Mesenchymal stem cell (in vitro differentiated cells and primary cell): ENCODE data around the gene FAHD2B.
"Not testable (repeated sequence)": the region's sequence is repeated elsewhere in the genome, so short reads cannot be mapped to it uniquely, and the experiment has no call there.

Experiments
- DNase-seq: peaks from one replicate; pipeline ENCODE4 v3.0.0-alpha.2; 2013
- H2AFZ ChIP-seq: one replicate; pipeline ENCODE4 v1.6.1; 2013; ENCODE audit warnings: low read depth, mild to moderate bottlenecking, control low read depth, inconsistent platforms, low read length, moderate library complexity
- H2AK5ac ChIP-seq: 2 replicates; pipeline ENCODE4 v1.6.1; 2013; ENCODE audit warnings: low read length, moderate library complexity, mild to moderate bottlenecking, inconsistent platforms; ENCODE audit not compliant: severe bottlenecking
- H2BK120ac ChIP-seq: one replicate; pipeline ENCODE4 v1.6.1; 2013; ENCODE audit warnings: low read depth, mild to moderate bottlenecking, inconsistent platforms, low read length, moderate library complexity
- H2BK12ac ChIP-seq, 2 experiments: one replicate each; pipeline ENCODE4 v1.6.1; 2013; ENCODE audit warnings: inconsistent platforms in 2 of 2, low read length in 2 of 2, mild to moderate bottlenecking in 2 of 2, moderate library complexity in 2 of 2, control low read depth in 1 of 2
- H2BK15ac ChIP-seq: one replicate; pipeline ENCODE4 v1.6.1; 2013; ENCODE audit warnings: mild to moderate bottlenecking, low read depth, inconsistent platforms; ENCODE audit not compliant: poor library complexity, severe bottlenecking
- H2BK5ac ChIP-seq: 2 replicates; pipeline ENCODE4 v1.6.1; 2013; ENCODE audit warnings: low read depth, mild to moderate bottlenecking, low read length, control low read depth, inconsistent platforms; ENCODE audit not compliant: poor library complexity, severe bottlenecking
- H3K14ac ChIP-seq, 2 experiments: one replicate each; pipeline ENCODE4 v1.6.1; 2013; ENCODE audit warnings: inconsistent platforms in 2 of 2, low read length in 2 of 2, control low read depth in 1 of 2, mild to moderate bottlenecking in 1 of 2, moderate library complexity in 1 of 2
- H3K18ac ChIP-seq, 2 experiments: one replicate each; pipeline ENCODE4 v1.6.1; 2013; ENCODE audit warnings: inconsistent platforms in 2 of 2, low read length in 2 of 2, control low read depth in 1 of 2, low read depth in 1 of 2, mild to moderate bottlenecking in 1 of 2
- H3K23ac ChIP-seq, 2 experiments: one replicate each; pipeline ENCODE4 v1.6.1; 2013; ENCODE audit warnings: inconsistent platforms in 2 of 2, low read length in 2 of 2, mild to moderate bottlenecking in 2 of 2, moderate library complexity in 2 of 2, control low read depth in 1 of 2
- H3K27ac ChIP-seq: 2 replicates; pipeline ENCODE4 v1.5.1; 2013; ENCODE audit warnings: mild to moderate bottlenecking, moderate library complexity, low read length, control low read depth, inconsistent platforms; ENCODE audit not compliant: poor library complexity, severe bottlenecking
- H3K27me3 ChIP-seq, 2 experiments: 2 replicates each; pipeline versions ENCODE4 v1.6.1 to v1.7.0; 2013; ENCODE audit warnings: low read length in 2 of 2, mild to moderate bottlenecking in 2 of 2, moderate library complexity in 2 of 2, control low read depth in 1 of 2, inconsistent platforms in 1 of 2; ENCODE audit not compliant: control insufficient read depth in 1 of 2, insufficient read depth in 1 of 2
- H3K36me3 ChIP-seq, 2 experiments: 2 replicates each; pipeline versions ENCODE4 v1.6.1 to v1.7.0; 2013; ENCODE audit warnings: low read length in 2 of 2, control low read depth in 1 of 2, inconsistent platforms in 1 of 2, low read depth in 1 of 2, mild to moderate bottlenecking in 1 of 2; ENCODE audit not compliant: insufficient read depth in 2 of 2, control insufficient read depth in 1 of 2
- H3K4ac ChIP-seq, 2 experiments: one replicate each; pipeline ENCODE4 v1.6.1; 2013; ENCODE audit warnings: inconsistent platforms in 2 of 2, low read length in 2 of 2, mild to moderate bottlenecking in 2 of 2, moderate library complexity in 2 of 2, control low read depth in 1 of 2, low read depth in 1 of 2
- H3K4me1 ChIP-seq: 2 replicates; pipeline ENCODE4 v1.6.1; 2013; ENCODE audit warnings: low read depth, low read length, control low read depth; ENCODE audit not compliant: control insufficient read depth, insufficient read depth
- H3K4me2 ChIP-seq: 2 replicates; pipeline ENCODE4 v1.6.1; 2013; ENCODE audit warnings: low read length, mild to moderate bottlenecking, inconsistent platforms; ENCODE audit not compliant: poor library complexity, severe bottlenecking
- H3K4me3 ChIP-seq, 2 experiments: 2 replicates each; pipeline versions ENCODE4 v1.5.1 to v1.7.0; 2013; ENCODE audit warnings: low read length in 2 of 2, mild to moderate bottlenecking in 2 of 2, control low read depth in 1 of 2, low read depth in 1 of 2; ENCODE audit not compliant: insufficient read depth in 1 of 2
- H3K79me1 ChIP-seq: replicated peaks from 2 replicates; pipeline ENCODE4 v1.6.1; 2013; ENCODE audit warnings: mild to moderate bottlenecking, control low read depth, low read length, inconsistent platforms; ENCODE audit not compliant: poor library complexity, severe bottlenecking
- H3K9ac ChIP-seq: 2 replicates; pipeline ENCODE4 v1.7.0; 2013; ENCODE audit warnings: mild to moderate bottlenecking, low read length, moderate library complexity
- H3K9me3 ChIP-seq: 2 replicates; pipeline ENCODE4 v1.7.0; 2013; ENCODE audit warnings: mild to moderate bottlenecking, low read length; ENCODE audit not compliant: control insufficient read depth
- H4K8ac ChIP-seq: one replicate; pipeline ENCODE4 v1.6.1; 2013; ENCODE audit warnings: inconsistent platforms, mild to moderate bottlenecking, low read length, moderate library complexity
- H4K91ac ChIP-seq: one replicate; pipeline ENCODE4 v1.6.1; 2013; ENCODE audit warnings: mild to moderate bottlenecking, low read length, inconsistent platforms
- WGBS: methylation state at CpG from one replicate; pipeline ENCODE4 v1.1.7; 2013; ENCODE audit warnings: mixed read lengths; 5-methylcytosine and 5-hydroxymethylcytosine counted together

The FAHD2B gene

DNA sequence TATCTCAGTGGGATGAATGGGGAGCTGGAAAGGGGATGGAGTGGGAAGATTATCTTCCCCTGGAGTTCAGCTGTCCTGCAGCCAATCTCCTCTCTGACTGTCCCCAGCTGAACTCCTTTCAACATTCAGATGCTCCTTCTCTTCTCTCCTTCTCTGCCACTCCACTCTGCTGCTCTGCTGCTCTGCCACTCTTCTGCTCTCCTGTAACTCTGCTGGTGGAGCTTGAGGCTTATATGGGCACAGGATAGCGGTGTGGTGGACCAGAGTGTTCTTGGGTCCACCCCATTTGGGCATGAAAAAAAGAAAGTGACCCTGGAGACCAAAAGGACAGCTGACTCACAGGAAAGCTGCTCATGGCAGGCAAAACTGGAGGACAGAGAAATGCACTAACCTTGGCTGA is 26.6 kb downstream of the FAHD2B start:
- H3K27ac ChIP-seq: no peak overlapping the region
- no peak for DNase-seq
- 39% methylated on average over 1 of the region's 1 CpG for WGBS
- no peak overlapping the region for H4K91ac ChIP-seq
- H2AFZ ChIP-seq: no peak overlapping the region
- no peak overlapping the region for H3K4me3 ChIP-seq
- no peak overlapping the region for H2AK5ac ChIP-seq
- peaks cover 4% of the 10 kb centered on the region for H3K9me3 ChIP-seq
- no peaks in the 10 kb centered on the region for H3K36me3 ChIP-seq
- H3K79me1 ChIP-seq: no peaks in the 10 kb centered on the region
- H3K23ac ChIP-seq: no peak overlapping the region
- H2BK12ac ChIP-seq: no peak overlapping the region
- H2BK5ac ChIP-seq: no peak overlapping the region
- no peaks in the 10 kb centered on the region for H3K4me1 ChIP-seq
- no peak overlapping the region for H4K8ac ChIP-seq
- H3K14ac ChIP-seq: no peak overlapping the region
- H3K18ac ChIP-seq: no peak overlapping the region
- H2BK120ac ChIP-seq: no peak overlapping the region
- no peak overlapping the region for H3K4ac ChIP-seq
- peaks cover 12 to 16% of the 10 kb centered on the region in 2 experiments for H3K27me3 ChIP-seq
- H3K9ac ChIP-seq: no peak overlapping the region
- H2BK15ac ChIP-seq: no peak overlapping the region
- H3K4me2 ChIP-seq: no peak overlapping the region

- Histone ChIP-seq H3K9me3 (peaks cover 4% of the 10 kb centered on the region), H3K18ac (no peak overlapping the region), H2AFZ (no peak overlapping the region), H4K91ac (no peak overlapping the region), H3K4me1 (no peaks in the 10 kb centered on the region), H3K79me1 (no peaks in the 10 kb centered on the region), H2BK15ac (no peak overlapping the region), H3K27ac (no peak overlapping the region), H4K8ac (no peak overlapping the region), H3K27me3 (peaks cover 12 to 16% of the 10 kb centered on the region in 2 experiments), H3K36me3 (no peaks in the 10 kb centered on the region), H3K14ac (no peak overlapping the region), H2BK12ac (no peak overlapping the region), H3K9ac (no peak overlapping the region), H3K4ac (no peak overlapping the region), H3K23ac (no peak overlapping the region), H3K4me2 (no peak overlapping the region), H2AK5ac (no peak overlapping the region), H2BK120ac (no peak overlapping the region), H3K4me3 (no peak overlapping the region), H2BK5ac (no peak overlapping the region)
- DNase-seq: no peak
- 77% methylated on average over 5 of the region's 5 CpGs for WGBS
Observed at GRCh38 chr2:97067279-97068004, 27.2 kb downstream of the FAHD2B start.

- H3K4ac ChIP-seq, H3K9me3 ChIP-seq, H2BK15ac ChIP-seq, DNase-seq, H3K23ac ChIP-seq, H3K18ac ChIP-seq, H2AK5ac ChIP-seq, H2AFZ ChIP-seq, H4K8ac ChIP-seq, H2BK5ac ChIP-seq, H3K4me2 ChIP-seq, H4K91ac ChIP-seq, H3K4me3 ChIP-seq, H3K79me1 ChIP-seq, H2BK120ac ChIP-seq, H3K9ac ChIP-seq, H3K27ac ChIP-seq, H3K4me1 ChIP-seq, H3K36me3 ChIP-seq, H2BK12ac ChIP-seq, H3K14ac ChIP-seq: not testable (repeated sequence)
- 63% methylated on average over 3 of the region's 5 CpGs for WGBS
- H3K27me3 ChIP-seq: peaks cover 12 to 16% of the 10 kb centered on the region in 2 experiments
Observed at GRCh38 chr2:97066030-97066429, 28.7 kb downstream of the FAHD2B start.

DNA sequence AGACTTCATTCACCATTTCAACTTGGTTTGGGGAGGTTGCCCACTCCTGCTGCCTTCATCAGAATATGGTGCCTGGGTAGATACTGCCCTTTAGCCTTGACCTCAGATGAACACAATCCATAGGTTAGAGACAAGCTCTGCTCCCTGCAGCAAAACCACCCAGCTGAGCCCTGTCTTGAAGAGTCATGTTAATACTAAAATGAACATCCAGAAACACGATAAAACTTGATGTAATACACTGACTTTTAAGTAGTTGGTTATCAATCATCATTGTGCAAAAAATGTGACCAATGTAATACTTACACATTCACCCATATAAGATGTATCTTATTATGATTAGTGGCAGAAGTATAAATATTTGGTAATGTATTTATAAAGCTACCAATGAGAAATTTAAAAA is 32.7 kb downstream of the FAHD2B start:
- H3K4me1 ChIP-seq, H3K14ac ChIP-seq, H3K4me2 ChIP-seq, H4K91ac ChIP-seq, H2BK15ac ChIP-seq, H2AK5ac ChIP-seq, H3K23ac ChIP-seq, DNase-seq, H4K8ac ChIP-seq, H3K36me3 ChIP-seq, H3K18ac ChIP-seq, H2BK12ac ChIP-seq, H3K4me3 ChIP-seq, H2BK120ac ChIP-seq, H3K9me3 ChIP-seq, H3K27ac ChIP-seq, H3K9ac ChIP-seq, H3K4ac ChIP-seq, H3K79me1 ChIP-seq, H2AFZ ChIP-seq, H2BK5ac ChIP-seq: not testable (repeated sequence)
- H3K27me3 ChIP-seq: peaks cover 11% of the 10 kb centered on the region in 2 experiments
- WGBS: no CpG with 5 or more reads among the region's 1 CpG
